Hematopoietic multipotent progenitor cell (in vitro differentiated cells): ENCODE results near the gene TMEM218. TPM values are rescaled to one million over a fixed set of nuclear protein-coding genes. Genes with fewer than 3 reads are reported as not detected.

ENCODE experiments used
- DNase-seq, 3 donors: peaks; one replicate each; pipeline ENCODE4 v3.0.0-alpha.2; 2011 to 2015; ENCODE audit warnings: low read depth in 2 of 3, low spot score in 2 of 3
- total RNA-seq: library from RNA; depleted of rRNA; stranded (reverse); fragments of >200 nt; gene quantifications from one replicate; pipeline ENCODE4 v1.2.3, GENCODE V29; 2012

The TMEM218 gene
- total RNA-seq, 1 donor, result 38.2 TPM

- no peak for DNase-seq
Observed at GRCh38 chr11:125078516-125079140, 32.8 kb downstream of the TMEM218 start.

- no peak for DNase-seq
Observed at GRCh38 chr11:125078016-125078415, 33.4 kb downstream of the TMEM218 start.

- DNase-seq, result no peak
Observed at GRCh38 chr11:125076378-125076945, 35.0 kb downstream of the TMEM218 start.

DNA sequence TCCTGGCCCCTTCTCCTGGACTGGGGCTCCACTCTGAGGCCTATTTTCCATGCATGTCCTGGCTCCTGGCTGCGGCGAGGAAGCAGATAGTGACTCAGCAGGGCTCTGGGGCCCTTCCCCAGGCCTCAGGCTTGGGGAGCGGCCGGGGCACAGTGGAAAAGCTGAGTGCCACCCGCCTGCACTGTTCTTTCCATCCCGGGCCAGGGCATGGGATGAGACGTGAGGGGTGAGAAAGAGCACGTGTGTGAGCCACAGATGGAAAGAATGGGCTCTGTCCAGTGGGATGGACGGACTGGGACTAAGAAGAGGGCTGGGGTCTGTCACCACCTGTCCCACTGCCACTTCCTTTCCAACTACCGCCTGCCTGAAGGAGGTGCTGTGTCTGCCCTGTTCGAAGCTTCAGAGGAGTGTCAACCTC is 35.5 kb downstream of the TMEM218 start:
- no peak for DNase-seq

- no peak for DNase-seq
Observed at GRCh38 chr11:125075242-125075625, 36.2 kb downstream of the TMEM218 start.

DNA sequence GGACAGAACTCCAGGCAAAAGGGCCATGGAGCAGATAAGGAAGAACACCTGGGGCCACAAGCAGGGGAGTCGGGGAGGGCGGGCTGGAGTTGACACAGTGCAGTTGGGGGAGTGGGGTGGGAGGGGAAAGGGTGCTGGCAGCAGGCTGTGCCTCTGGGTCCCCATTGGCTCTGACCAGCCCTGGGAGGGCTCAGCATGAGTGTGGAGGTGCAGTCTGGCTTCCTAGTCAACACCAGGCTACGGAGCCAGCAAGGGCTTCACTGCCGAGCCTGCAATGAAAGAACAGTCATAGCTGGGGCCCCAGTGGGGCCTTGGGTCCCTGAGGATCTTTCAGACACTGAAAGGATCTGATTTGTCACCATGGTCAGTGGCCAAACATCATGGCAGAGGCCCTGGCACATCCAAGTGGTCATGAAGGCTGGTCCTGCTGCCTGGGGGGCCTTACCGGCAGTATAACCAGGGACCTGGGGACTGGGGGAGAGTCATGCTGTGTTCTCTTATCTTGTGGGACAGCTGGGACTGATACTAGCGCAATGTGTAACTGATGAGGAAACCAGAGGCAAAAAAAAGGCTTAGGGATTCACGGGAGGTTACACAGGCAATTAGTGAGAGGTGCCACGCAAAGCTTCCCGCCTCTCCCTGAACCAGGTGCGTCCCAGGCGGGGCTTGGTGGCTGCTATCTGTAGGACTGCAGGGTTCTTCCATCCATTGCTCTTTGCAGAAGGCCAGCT is 36.8 kb downstream of the TMEM218 start:
- DNase-seq, result no peak

GRCh38 chr11:125073616-125074483 is 37.6 kb downstream of the TMEM218 start:
- no peak for DNase-seq

DNA sequence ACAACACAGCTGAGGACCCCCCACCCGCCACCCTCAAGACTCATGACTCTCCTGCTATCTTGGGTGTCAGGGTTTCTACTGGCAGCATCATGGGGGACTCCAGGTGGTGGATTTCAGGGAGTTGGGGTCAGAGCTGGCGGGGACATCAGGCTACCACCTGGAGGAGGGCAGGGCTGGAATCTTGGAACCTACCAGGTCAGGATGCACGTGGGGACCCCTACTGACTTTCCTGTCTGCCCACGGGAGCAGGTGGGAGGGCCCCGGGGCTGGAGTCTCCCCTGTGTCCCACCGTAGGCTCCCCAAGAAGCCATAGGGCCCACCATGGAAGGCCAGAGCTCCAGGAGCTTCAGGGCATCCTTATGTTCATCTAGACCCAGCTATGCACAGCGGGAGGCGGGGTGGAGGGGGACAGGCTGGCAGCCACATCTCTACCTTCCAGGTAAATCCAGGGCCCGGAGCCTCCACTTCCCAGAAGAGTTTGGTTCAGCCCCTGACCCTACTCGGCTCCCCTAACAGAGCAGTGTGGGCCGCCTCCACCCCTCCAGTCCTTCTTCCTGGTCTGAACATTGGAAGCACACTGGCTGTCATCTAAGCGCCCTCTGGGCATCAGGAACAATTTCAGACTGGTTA is 38.4 kb downstream of the TMEM218 start:
- DNase-seq, result no peak

GRCh38 chr11:125072218-125072960 is 39.0 kb downstream of the TMEM218 start:
- DNase-seq, result no peak

DNA sequence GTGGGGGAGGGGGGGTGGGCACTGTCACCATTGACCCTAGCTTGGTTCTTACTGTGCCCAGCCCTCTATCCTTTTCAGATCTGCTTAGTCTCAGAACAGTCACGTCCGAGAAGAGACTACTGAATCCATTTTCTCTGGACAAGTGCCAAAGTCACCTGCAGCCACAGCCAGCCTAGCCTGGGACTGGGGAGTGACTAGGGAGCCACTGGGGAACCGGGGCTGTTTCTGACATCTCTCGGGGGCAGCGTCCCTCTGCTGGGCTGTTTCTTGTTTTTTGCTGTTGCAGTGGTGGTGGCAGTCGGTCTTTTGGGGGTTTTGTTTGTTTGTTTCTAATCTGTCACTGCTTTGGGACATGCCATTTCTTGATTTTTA is 39.6 kb downstream of the TMEM218 start:
- no peak for DNase-seq

DNA sequence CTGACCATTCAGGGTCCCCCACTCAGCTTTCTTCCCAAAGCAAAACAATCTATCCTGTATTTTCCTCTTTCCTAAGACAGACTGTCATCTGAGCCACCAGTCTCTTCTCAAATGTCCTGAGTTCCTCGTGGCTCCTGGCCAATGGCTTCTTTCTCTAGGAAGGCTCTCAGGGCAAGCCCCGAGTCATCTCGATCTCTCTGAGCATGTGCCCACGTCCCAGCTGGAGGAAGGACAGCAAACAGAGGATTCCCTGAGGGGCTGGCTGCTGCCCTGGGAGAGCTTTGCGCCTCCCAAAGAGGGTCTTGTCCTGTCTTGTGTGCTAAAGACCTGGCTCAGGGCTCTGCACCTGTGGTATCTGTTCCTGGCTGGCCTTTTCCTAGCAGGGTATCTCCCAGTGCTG is 40.0 kb downstream of the TMEM218 start:
- DNase-seq, result no peak

GRCh38 chr11:125070699-125071254 is 40.6 kb downstream of the TMEM218 start:
- DNase-seq, result peak in 2 of 3 donors; percentile 89 to 95

DNA sequence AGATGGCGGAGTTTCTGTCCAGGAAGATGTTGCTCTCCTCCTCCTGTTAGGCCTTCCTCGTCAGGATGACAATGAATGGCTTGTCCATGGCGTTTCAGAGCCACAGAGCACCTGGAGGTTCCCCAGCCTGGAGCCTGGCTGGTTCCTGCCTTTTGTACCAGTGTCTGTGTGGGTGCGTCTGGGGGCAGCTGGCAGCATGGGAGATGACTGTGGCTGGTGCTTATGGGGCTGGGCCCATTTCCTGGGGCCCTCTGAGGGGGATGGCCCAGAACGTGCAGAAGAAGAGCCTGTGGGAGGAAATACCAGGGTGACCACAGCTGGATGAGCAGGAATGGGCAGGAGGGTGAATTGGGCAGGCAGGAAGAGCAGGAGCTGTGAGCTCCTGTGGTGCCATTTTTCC is 41.6 kb downstream of the TMEM218 start:
- DNase-seq, result no peak

DNA sequence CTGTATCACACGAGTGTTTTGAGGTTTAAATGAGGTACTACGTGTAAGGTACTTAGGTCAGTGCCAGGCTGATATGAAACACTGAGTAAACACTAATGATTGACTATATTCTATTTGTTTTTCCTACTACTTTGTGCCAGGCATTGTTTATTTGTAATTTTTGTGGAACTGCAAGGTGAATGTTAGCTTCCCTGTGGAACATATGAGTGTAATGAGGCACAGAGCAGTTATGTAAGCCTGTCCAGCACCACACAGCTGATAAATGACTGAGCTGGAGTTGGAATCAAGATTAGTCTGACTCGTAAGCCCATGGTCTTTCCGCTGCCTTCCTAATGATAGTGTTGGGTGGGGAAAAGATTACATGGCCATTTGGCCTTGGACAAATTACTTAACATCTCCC is 42.4 kb downstream of the TMEM218 start:
- DNase-seq, result no peak

- DNase-seq, result no peak
Observed at GRCh38 chr11:125068368-125068767, 43.1 kb downstream of the TMEM218 start.

DNA sequence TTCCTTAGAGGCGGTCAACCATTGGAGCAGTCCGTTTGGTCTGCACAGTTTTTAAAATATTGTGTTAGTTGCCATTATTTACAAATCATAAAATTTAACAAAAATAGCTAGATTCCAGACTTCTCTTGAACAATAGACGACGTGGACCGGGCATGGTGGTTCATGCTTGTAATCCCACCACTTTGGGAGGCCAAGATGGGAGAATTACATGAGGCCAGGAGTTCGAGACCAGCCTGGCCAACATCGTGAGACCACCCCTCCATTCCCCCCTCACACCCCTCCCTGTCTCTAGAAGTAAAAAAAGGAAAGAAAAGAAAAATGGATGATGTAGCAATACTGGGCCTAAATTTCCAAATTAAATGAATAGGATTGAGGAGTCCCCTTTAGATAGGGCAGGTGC is 47.4 kb downstream of the TMEM218 start:
- DNase-seq, result no peak

- peak in 1 of 3 donors; percentile 4 for DNase-seq
Observed at GRCh38 chr11:125063429-125064043, 47.9 kb downstream of the TMEM218 start.

DNA sequence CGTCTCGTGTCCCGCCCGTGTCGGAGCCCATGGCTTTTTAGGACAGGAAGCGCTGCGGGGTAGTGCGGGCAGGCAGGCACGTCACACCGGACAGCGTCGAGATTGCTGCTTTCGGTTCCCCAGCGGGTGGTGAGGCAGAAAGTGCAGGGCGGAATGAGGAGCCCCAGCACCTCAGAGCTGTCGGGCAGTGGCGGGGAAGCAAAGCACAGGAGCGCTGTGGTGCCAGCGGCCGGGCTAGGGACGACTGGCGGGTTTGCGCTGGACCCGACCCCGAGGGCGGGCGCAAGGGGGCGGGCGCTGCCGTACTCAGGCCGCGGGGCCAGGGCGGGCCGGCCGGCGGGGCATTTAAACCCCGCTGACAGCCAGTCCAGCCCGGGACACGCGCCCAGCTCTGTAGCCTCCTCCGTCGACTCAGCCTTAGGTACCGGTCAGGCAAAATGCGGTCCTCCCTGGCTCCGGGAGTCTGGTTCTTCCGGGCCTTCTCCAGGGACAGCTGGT is 48.4 kb downstream of the TMEM218 start, which contains the start of gene SLC37A2:
TSS of gene SLC37A2 (plus strand) at position 375 of the 498 bp plus-strand sequence. CDS start at position 438, 63 bp downstream.
- DNase-seq, result peak in 2 of 3 donors; percentile 68 to 69
